Measurements from ENCODE around the gene FAM241A.
"Not testable (repeated sequence)": the region's sequence is repeated elsewhere in the genome, so short reads cannot be mapped to it uniquely, and the experiment has no call there.

FAM241A gene

DNA sequence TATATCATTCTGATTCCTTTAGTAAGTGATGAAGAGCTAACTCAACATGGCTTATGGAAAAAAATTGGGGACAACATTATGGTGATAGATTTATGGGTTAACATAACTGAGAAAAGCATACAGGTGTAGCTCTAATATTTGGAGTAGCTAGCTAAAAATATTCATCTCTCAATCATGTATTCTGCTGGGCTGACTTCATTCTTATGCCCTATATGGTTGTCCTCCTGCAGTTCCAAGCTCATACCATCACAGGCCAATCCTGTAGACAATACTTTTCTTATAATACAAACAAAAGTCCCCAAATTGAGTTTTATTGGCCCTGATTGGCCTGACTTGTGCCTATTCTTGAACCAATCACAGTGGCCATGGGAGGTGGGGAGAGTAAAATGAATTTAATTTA lies 6.7 kb upstream of the FAM241A start:
- DNase-seq (ENCODE audit: low read depth) = no peak

DNA sequence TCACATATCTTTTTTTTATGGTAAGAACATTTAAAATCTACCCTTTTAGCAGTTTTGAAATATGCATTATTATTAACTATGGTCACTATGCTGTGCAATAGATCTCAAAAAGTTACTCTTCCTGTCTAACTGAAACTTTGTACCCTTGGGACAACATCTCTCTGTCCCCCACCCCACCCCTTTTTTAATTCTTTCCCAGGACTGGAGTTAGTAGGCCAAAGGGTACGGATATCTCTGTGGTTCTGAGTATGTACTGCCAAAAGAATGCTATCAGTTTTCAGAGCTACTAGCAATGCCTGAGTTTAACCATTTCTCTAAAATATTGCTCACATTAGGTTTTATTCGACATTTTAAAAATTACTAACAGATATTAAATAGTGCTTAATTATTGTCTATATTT lies 4.7 kb upstream of the FAM241A start:
- no peak for DNase-seq (ENCODE audit: low read depth)

DNA sequence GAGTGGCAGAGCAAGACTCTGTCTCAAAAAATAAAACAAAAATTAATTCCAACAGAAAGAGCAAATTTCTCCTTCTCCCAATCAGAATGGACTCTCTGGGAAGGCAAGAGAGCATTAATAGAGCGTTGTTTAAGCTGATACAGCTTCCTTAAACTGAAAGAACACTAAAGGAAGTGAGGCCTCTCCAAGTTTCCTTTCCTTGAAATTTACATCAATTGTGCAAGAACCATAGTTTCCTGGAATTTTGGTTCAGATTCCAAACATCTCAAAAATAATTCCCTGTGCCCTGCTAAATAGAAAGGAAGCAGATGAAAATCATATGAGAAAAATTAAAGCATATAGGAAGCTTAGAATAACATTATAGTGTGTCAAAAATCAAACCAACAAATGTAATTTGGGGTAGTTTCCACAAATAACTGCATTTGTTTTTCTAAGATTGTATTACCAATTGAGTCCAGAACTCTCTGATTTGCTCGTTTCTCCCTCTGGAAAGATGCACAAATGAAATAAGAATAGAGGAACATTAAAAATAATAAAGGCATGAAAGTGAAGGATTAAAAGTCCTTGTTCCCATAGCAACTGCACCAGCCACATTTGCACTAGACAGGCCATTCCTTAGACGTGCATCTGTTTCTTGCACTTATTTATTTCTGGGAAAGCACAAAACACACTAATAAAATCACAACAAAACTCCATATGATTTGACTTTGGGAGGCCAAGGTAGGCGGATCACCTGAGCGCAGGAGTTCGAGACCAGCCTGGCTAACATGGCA lies 3.7 kb upstream of the FAM241A start:
- no peak for DNase-seq (ENCODE audit: low read depth)

DNA sequence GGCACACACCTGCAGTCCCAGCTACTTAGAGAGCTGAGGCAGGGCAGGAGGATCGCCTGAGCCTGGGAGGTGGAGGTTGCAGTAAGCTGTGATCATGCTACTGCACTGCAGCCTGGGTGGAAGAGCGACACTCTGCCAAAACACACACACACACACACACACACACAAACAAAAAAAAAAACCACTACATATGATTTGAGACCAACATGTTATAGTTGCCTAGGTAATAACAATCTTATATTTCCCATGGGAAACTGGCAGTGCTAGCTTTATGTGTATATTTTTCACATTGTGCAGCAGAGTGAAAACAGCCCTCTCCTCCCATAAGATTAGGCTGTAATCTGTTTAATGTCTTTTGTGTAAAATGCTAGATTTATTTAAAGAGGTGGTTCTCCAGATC lies 3.1 kb upstream of the FAM241A start:
- DNase-seq (ENCODE audit: low read depth) = no peak

DNA sequence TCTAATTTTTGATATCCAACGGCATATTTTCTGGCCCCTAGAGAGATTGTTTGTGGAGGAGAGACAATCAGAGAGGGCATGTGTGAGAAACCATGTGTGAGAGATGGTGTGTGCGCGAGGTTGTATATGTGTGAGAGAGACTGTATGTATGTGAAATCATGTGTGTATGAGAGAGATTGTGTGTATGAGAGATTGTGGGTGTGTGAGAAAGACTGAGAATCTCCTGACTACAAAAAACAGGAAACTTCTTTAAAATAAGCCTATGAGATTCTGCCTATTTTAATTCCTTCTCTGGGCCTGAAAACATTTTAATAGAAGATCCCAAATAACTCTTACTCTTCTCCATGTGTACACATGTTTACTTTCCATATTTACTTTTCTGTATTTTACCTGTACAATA lies 1.5 kb upstream of the FAM241A start:
- DNase-seq (ENCODE audit: low read depth) = no peak

DNA sequence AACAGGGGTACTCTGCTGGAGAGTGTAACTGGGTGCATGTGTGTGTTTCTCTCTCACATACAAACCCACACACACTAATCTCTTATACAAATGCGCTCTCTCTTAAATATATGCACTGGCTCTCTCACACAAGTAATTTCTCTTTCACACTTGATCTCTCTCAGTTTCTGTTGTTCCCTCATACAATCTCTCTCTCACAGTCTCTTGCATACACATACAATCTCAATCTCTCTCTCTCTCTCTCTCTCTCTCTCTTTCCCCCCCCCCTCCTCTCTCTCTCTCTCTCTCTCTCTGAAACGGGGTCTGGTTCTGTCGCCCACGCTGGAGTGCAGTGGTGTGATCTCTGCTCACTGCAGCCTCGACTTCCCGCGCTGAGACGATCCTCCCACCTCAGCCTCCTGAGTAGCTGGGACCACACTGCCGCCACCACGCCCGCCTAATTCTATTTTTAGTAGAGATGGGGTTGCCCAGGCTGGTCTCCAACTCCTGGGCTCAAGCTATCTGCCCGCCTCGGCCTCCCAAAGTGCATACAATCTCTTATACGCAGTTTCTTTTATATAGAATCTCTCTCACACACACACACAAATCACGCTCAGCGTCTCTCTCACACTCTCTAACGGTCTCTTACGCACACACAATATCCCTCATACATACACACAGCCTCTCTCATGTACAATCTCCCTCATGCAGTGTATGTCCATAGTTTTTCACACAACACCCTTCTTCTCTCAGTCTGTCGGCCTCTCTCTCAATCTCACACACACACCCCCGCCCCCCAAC lies 518 bp upstream of the FAM241A start:
- no peak for DNase-seq (ENCODE audit: low read depth)

DNA sequence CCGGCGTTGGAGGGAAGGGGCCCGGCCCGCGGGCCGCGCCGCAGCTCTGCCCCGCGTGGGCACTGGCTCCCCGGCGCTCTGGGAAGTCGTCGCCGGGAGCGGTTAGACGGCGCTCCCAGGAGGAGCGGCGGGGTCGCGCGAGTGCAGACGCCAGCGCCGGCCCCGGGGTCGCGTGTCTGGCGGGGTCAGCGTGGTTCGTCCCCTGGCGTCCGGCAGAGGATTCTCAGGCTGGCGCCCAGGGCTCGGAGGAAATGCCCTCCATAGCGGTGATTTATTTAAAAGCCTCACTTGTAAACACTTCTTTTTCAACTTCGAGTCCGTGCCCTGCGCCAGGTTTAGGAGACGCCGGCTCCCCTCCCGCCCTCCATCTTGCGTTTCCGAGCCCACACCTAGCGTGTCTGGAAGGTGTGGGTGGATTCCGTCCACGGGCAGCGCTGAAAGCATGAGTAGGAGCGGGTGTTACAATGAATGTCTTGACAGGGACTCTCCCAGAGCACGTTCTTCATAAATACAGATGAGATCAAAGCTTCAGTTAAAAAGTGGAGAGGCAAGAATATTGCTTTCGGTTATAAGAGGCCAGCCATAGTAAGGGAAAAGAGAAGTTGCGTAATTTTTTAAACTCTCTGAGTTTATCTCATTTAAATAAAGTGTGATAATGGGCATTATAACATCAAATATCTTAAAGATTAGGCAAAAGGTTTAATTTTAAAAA lies 692 bp downstream of the FAM241A start:
- peak; percentile 20 for DNase-seq (ENCODE audit: low read depth)

DNA sequence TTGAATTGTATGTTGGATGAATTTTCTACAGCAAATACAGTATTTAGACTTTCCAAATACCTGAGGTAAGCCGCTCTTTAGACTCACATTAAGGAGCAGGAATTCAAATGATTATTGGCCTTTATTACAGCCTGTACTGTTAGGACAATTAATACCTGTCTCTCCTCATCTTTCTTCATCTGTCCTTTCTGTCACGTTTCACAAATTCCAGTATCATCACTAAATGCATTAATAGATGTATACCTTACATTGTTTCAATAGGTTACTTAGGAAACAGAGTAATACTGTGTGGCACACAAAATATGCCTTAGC lies 1.2 kb downstream of the FAM241A start:
- no peak for DNase-seq (ENCODE audit: low read depth)

DNA sequence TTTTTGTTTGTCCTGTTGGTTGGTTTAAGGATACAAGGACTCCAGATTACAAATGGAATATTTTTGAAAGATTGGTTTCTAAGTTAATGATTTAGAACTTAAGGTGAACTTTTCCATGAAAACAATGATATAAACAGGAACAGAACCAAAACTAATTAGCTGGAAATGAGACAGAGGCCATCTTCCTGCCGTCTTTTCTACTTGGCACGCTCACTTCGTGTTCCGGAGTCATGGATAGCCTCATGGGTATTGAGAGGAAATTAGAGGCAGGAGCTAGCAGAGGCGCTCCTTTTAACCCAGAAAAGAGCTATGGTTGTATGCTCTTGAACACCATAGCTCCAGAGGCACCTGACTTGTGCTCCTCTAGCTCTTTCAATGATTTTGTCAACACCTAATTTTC lies 2.4 kb downstream of the FAM241A start:
- no peak for DNase-seq (ENCODE audit: low read depth)

DNA sequence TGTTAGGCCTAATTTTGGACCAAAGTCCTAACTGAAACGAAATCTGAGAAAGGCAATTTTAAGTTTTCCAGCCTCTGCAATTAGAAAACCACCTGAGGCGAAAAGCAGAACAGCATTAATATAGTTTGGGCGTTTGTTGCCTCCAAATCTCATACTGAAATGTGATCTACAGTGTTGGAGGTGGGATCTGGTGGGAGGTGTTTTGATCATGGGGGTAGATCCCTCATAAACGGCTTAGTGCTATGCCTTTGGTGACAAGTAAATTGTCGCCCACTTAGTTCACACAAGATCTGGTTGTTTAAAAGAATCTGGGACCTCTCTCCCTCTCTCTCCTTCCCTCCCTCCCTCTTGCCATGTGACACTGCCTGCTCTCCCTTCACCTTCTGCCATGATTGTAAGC lies 5.7 kb downstream of the FAM241A start:
- no peak for DNase-seq (ENCODE audit: low read depth)

DNA sequence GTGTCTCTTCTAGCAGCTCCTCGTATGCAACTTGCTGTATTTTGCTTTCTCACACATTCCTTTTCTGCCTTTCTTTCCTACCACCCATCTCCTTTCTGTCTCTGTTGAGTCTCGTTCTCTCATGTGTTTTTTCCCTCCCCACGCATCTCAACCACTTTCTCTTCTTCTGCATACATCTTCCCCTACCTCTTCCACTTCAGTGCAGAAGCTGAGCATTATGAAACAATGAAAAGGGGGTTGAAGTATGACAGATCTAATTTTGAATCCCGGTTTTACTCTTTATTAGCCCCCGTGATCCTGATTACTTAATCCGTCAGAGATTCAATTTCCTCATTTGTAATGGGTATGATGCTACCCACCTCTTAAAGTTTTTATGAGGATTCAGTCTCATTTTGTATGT lies 7.3 kb downstream of the FAM241A start:
- no peak for DNase-seq (ENCODE audit: low read depth)

DNA sequence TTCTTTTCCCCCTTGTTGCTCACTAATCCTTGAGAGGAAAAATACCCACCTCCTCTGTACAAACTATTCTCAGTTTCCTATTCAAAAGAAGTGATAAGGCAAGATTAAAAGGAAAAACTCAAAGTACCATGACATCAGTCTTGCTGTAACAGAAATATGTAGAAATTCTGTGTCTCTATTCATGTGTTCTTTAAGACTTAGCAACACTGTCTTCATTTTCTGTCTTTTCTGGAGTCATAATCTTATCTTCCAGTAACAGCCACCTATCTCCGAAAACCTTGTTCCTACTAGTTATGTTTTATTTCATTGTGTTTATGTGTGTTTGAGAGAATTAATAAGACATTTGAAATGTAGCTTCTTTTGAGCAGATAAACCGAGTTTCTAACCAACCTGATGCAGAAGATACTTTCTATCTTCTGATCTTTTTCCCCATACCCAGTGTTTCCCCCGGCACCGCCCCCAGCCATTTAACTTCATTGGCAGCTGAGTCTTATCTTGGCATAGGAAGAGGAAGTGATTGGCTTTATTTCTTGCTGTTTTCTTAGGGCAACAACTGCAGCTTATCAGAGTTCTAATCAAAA lies 8.0 kb downstream of the FAM241A start:
- no peak for DNase-seq (ENCODE audit: low read depth)

DNA sequence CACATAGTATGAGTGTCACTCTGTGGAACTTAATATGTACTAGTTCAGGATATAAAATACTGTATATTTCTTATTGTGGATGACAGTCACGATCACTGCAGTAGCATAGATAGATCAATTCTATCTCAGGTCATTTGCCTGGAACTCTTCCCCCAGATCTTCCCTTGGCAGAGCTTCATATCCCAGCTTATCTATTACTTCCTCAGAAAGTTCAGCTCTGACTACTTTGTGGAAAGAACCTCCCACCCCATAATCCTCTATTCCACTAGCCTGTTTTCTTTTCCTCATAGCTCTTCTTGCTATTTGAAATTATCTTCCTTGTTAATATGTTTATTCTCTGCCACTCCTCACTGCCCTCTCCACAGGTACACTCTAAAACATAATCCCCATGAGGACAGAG lies 10.9 kb downstream of the FAM241A start:
- no peak for DNase-seq (ENCODE audit: low read depth)

DNA sequence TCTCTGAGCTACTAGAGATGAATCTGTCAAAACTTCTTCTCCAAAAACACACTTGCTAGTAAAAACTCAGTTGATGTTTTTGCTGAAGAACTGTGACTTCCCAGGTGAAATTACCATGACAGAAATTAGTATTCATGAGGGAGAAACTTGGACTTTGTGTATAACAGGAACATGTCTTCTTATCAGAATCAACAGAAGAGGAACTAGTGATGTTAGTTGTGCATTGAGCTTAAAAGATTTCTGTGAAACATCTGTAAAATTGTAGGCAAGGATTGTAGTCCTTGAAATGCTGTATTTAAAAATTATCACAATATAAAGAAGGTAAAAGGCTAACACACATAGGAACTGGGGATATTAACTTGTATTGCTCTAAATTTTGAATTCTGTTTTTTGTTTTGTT lies 11.3 kb downstream of the FAM241A start:
- DNase-seq (ENCODE audit: low read depth) = no peak

DNA sequence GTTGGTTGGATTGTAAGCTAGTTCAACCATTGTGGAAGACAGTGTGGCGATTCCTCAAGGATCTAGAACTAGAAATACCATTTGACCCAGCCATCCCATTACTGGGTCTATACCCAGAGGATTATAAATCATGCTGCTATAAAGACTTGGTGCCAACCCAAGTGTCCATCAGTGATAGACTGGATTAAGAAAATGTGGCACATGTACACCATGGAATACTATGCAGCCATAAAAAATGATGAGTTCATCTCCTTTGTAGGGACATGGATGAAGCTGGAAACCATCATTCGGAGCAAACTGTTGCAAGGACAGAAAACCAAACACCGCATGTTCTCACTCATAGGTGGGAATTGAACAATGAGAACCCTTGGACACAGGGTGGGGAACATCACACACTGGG lies 18.5 kb downstream of the FAM241A start:
- not testable (repeated sequence) for DNase-seq (ENCODE audit: low read depth)

DNA sequence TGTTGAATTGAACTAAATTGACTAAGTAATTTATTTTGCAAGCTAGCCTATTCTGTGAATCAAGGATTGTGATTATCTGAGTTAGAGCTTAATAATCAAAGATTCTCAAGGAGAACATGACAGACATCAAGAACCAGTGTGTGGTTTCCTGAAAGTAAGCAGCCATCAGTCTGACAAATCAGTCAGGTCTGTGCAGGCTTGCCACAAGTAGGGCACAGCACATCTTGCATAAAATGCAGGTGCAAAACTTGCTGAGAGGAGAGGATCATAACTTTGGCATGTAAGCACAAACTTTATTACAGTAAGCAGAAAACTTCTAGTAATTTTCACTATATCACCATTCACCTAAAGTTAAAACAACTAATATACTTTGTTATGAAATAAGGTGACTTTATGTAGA lies 22.5 kb downstream of the FAM241A start:
- DNase-seq (ENCODE audit: low read depth) = no peak

DNA sequence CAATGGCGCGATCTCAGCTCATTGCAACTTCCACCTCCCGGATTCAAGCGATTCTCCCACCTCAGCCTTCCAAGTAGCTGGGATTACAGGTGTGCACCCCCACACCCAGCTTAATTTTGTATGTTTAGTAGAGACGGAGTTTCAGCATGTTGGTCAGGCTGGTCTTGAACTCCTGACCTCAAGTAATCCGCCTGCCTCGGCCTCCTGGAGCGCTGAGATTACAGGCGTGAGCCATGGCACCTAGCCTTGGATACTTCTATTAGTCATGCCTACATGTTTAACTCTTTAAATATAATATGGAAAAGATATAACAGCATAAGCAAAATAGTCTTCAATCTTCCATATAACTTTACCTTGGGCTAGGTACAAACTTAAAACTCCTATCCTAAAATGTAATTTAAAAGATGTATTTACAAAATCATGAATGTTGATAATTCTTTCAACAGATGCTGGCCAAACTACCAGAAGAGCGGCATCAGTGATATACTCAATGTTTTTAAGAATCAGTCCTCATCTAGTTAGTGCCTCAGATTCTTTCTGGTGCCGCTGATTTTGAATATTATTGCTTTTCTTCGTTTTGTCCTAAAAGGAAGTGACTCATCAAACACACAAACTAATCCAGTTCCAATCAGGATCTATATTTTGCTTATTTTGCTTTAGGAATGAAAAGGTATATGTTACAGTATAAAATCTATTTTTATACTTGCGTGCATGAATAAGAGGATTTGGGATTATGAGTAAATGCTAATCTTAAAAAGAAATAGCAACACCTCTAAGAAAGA lies 23.7 kb downstream of the FAM241A start:
- DNase-seq (ENCODE audit: low read depth) = no peak

DNA sequence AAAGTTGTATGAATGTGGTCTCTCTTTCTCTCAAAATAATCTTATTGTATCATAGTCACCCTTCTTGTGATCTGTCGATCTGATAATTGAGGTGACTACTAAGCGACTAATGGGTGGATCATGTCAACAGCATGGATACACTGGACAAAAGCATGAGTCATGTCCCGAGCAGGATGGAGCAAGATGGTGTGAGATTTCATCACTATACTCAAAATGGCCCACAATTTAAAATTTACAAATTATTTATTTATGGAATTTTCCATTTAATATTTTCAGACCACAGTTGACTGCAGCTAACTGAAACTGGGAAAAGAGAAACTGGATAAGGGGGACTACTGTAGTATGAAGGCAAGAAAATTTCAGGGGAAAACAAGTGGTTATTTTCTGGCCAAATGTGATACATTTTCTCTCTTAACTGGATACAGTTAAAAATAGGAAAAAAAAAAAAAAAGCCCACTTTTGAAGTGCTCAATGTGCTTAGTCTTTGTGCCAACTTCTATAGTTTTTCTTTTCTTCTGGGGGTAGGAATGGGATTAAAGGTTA lies 25.3 kb downstream of the FAM241A start:
- peak; percentile 73 for DNase-seq (ENCODE audit: low read depth)

DNA sequence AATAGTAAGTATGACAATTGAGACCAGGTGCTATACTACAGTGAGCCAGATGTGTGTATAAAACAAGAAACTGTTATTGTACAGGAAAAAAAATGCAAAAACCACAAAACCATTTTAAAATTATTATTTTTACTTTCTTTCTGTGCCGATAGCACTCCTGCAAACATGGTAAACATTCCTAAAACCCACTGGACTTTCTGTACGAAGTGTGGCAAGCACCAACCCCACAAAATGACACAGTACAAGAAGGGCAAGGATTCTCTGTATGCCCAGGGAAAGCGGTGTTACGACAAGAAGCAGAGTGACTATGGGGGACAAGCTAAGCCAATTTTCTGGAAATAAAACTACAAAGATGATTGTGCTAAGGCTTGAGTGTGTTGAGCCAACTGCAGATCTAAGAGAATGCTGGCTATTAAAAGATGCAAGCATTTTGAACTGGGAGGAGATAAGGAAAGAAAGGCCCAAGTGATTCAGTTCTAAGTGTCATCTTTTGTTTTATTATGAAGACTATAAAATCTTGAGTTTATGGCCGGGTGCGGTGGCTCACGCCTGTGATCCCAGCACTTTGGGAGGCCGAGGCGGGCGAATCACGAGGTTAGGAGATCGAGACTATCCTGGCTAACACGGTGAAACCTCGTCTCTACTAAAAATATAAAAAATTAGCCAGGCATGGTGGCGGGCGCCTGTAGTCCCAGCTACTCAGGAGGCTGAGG lies 26.0 kb downstream of the FAM241A start:
- DNase-seq (ENCODE audit: low read depth) = not testable (repeated sequence)

DNA sequence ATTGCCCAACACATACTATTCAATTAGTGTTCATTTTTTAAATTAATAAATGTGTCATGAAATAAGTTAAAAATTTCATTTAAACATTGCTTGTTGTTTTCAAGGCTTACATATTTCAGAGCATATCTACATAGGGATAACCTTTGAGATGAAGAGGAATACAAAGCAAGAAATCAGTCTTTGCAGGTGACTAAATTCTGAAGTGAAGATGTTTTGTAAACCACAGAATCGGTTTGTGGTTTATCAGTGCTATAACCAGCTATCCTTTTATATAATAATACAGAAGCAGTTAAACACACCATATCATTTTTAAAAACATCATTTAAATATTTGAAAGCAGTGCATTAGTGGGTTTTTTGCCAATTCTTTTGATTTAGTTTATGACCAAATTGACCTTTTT lies 26.9 kb downstream of the FAM241A start:
- DNase-seq (ENCODE audit: low read depth) = no peak
